ENCODE data around the gene OSM.

The OSM gene

DNA sequence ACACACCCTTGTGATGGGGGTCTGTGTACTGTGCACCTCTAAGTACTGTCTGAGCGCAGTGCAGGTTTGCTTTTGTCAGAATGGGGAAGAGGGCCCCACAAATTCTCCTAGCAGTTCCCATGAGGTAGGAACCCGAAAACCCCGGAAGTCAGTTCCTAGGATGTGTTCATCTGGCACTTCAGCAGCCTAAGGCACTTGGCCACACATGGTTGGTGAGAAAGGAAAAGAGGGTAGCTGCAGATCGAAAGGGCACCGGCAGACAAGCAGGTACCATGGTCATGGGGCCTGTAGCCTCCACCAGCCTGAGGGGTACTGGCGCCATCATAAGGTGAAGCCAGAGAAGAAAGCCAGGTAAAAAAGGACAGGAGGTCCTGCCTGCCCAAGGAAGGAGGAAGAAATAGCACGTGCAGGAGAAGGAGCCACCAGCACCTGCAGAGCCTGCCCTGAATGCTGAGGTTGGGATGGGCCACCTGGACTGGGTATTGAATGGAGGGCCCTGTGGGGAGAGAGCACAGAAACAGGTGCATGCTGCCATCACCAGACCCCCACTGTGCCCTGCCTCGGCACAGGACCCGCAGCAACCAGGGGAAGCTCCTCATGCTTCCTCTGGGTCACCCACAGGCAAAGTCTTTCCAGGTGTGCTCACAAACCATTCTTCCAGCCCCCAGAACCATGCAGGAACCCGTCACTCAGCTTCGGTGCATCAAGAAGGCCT lies 30.8 kb upstream of the OSM start:
- DNase-seq = no peak

DNA sequence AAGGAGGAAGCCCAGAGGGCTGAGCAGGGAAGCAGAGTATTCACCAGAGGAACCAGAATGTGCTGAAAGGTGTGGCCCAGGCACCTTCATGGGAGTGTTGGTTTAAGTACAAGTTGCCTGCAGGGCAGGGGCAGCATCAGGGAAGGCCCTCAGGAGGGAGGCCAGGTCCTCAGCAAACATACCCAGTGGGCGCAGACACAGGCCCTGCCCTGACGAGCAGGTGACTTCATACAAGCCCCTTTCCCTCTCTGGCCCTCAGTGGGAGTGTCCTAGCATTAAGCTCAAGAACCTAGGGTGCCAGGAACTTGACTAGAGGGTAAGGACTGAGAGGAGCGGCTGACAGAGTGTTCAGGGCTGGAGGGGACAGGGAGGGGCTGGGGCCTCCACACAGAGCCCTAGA lies 30.2 kb upstream of the OSM start:
- DNase-seq = no peak

DNA sequence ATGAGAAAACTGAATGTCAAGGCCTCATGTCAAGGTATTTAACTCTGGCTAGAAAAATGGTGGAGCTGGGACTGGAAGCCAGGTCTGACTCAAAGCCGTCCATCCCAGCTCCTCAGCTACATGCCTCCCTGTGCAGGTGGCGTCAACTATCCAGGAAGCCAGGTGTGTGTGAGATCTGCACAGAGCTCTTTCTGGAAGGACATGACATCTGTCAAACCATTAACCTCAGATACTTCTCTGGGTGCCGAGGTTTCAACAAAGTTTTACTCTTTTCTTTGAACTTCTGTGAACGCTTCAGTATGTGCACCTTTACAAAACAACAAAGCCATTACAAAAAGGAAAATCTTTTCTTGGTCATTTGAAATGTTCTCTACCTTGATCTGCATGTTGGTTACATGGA lies 29.7 kb upstream of the OSM start:
- no peak for DNase-seq

DNA sequence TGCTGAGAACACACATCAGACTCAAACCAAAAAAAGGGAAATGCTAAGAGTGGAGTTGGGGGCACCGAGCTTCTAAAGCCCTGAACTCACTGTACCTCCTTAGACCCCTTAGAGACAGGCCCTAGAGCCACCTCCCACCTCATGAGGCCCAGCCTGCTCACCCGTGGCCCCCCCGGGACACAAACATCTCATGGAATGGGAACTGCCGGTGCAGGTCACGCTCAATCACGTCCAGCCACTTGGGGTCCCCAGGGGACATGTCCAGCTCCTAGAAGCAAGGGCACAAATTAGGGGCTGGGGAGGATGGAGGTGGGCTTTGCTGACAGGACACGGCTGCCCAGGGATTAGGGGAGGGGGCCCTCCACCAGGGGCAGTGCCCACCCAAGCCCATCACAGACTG lies 28.9 kb upstream of the OSM start:
- DNase-seq = no peak

DNA sequence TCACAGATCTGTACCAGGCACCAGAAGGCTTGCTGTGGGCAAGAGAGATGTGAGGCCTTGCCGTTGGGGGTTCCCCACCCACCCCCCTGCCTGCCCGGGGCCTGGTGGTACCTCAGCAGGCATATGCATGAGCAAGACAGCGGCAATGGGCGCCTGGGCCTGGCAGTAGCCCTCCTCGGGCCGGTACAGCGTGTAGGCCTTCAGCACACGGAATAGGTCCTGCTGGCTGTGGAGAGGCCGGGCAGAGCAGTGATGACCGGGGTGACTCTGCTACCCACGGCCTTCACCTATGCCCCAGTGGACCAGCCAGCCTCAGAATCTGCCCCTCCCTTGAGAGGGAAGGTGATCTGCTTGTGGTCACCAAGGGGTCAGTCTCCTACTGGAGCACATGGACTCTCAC lies 28.2 kb upstream of the OSM start:
- no peak for DNase-seq

DNA sequence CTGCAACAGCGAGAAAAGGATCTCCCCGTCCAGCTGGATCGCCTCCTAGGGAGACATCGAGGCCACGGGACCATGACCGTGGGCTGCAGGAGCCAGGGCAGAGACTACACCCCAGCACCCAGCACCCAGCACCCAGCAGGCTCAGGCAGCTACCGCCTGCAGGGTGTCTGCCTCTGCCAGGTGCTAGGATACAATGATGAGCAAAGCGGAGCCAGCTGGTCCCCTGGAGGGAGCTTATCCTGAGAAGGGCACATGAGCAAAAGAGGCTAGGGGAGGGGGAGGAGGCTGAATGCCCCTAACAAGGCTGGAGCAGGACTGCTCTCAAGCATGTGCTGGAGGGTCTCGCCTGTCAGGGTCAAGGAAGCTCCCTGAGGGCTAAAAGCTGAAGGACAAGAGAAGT lies 27.4 kb upstream of the OSM start:
- DNase-seq = no peak

DNA sequence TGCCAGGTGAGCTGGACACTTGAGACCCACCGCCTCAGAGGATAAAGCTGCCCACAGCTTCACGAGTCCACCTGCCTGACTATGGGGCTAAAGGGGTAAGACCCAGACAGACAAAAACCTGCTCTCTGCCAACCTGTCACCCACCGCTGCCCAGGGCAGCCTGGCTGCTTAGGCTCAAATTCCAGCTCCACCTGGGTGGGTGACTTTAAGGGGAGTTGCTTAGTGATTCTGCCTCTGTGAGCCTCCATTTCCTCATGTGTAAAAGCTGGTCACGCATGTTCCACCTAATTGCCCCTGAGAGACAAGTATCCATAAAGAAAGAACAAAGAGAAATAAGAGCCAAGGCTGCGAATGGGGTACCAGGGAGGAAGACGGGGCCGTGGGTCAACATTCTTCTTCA lies 26.4 kb upstream of the OSM start:
- DNase-seq = no peak

DNA sequence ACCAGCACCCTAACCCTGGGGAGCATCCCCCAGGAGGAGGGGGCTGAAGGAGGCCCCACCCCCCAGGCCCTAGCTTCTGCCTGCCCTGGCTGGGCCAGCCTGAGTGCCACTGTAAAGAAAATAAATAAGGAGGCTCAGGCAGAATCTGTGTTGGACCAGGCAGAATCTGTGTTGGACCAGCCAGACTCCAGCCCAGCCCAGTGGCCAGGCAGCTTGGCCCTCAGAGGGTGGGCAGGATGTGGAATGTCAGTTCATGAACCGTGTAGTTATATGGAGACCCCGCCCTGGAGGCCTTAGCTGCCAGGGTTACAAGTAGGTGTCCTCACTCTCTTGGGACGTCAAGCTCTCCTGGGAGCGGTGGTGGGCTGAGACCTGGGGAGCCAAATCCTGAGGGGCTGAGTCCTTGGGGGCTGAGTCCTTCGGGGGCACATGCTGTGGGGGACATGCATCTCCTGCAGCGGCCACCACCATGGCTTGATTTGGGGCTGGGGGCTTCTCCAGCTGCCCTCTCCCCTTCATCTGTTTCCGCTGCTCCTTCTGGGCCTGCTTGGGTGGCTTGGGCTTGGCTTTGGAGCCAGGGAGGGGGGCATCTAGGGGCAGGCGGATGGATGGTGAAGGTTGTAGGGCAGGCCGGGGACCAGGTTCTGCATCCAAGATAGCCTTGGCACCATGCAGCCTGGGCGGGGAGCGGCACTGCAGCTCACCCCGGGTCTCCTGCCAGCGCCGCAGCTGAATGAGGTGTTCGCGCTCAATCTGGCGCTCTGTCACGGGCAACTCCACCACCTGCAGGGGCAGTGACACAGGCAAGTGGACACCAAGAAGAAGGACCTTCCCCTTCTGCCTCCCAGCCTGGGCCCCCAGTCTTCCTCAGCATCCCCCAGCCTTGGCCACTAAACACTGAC lies 25.7 kb upstream of the OSM start:
- no peak for DNase-seq

DNA sequence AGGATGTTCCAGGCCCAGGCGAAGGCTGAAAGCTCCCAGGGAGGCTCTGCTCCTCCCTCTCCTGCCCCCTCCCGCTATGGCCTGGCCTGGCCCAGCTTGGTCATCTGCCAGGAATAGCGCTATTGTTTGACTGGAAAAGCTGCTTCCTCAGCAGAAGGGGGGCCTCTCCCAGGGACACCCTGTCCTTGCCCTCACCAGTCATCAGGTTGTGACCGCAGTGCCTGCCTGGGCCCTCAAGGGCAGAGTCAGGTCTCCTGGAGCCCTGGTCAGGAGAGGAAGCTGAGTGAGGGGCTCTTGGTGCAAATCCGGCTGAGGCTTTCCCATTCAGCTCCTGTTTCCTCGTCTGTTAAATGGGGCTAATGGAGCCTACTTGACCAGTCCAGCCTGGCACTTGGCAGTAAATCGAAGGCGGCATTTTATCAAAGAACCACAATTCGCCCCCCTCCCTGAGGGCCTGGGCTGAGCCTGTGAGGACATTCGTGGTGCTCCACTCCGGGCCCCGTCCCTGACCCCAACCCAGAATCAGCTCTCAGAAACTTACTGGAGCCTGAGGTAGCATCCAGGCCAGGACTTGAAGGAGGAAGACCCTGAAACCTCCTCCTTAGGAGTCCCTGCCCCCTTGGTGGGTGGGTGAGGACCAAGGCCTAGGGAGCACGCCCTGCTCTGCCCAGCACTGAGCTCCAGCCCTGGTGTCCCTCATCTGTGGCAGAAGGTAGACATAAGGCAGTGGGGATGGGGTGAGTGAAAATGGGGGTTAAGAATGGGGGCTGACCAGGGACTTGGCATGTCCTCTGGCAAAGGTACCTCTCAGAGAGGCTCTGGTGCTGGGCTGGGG lies 24.6 kb upstream of the OSM start:
- no peak for DNase-seq

DNA sequence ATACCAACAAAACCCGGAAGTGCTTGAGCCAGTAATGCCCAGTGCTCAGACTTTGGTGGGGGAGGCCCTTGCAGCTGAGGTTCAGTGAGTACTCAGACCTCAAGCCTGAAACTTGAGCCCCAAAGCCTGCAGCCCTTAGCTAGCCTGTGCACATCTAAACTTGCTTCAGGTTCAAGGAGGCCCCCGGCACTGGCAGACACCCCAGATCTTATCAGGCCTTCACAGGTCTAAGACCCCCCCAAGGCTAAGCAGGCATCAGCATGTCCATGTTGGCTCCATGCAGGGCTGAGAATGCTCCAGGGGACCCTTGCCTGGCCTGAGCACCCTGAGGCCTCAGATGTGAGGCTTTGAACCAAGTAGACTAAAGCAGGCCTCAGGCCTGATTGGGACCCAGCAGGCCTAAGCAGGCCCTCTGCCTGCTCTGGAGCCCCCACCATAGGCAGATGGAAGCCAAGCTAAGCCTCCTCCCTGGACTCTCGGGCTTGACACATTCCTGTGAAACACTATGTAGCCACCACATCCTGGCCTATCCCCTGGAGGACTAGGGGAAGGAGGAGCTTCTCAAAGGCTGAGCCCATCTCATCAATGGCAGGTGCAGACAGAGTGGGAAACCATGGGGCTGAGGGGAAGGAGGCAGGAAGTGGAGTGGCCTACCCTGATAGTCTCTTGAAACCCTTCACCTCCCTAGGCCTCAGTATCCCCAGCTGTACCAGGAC lies 23.8 kb upstream of the OSM start:
- no peak for DNase-seq

DNA sequence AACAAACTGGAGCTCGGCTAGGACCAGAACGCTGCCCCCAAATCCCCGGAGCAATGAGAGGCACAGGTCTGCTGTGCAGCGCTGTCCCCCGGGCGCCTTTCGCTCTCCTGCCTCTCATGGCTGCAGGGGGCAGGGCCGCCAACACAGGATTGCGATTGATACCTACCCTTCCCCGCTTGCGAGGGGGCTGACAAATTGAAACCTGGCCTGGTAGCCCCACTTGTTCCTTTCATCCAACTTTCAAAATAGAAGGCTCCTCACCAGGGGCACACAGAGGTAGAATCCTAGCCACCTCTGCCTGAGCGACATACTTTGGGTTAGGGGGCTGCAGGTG lies 23.3 kb upstream of the OSM start:
- DNase-seq = no peak

DNA sequence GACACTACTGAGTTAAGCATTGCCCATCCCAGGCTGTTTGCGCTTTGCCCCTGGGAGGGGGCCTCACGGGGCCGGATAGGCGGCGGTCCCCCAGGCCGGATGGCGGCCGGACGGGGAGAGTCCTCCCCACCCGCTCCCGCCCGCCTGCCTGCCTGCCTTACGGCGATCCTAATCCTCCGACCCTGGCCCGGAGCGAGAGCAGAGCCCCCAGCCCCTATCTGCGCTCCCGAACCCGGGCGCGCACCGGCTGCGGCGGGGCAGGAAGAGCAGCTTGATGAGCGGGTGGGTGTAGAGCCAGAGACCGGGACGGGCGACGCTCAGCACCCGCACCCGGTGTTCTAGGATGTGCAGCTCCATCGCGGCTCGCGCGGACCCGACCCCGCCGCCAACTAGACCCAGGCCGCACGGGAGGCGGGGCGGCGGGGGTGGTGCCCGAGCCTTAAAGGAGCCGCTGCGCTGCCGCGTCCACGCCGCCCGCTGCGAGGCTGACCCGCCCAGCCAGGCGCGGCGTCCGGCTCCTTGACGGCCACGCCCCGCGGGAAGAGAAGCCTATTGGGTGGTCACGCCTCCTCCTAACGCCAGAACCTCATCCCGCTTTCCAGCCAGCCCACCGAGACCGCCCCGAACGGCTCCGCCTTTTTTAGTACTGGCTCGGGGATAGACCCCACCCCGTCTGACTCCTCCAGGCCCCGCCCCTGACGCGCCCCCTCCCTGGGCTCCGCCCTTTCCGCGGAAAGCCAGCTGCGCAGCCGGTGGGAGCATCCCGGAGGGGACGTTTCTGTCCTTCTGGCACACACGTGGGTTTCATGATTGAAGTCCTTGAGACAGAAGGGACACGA lies 22.7 kb upstream of the OSM start, which contains the start of gene CASTOR1:
Gene CASTOR1, minus strand, starts transcription at position 365 of the 839 bp plus-strand sequence. Its CDS starts 8 bp downstream, at position 357.
- DNase-seq = peak; percentile 93 to 96

DNA sequence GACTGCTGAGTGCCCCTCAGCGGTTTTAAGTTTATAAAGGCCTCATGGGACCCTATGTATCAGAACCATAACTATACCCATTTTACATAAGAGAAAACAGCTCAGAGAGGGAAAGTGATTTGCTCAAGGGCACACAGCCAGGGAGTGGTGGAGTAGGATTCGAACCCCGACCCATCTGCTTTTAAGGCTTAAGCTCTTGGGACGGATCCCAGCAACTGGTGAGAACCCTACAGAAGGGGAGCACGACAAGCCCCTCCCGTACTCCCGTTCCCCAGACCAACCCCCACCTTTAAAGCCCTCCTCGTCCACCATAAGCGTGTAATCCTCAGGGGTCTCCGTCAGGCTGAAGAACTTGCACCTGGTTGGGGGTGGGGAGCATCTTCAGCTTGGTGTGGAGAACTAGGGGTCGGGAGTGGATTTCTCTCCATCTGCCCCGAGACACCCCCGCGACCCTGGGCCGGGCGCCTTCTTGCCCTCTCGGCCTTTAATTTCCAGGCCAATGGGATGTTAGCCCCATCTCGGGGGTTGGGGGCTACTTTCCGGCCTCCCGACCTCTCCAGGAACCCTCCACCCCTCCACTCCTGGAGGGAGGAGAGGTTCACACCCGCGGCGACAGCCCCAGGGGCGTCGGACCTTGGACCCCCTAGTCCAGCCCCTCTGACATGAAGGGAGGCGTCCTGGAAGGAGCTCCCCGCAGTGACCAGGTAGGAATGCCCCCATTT lies 21.9 kb upstream of the OSM start:
- DNase-seq = no peak

DNA sequence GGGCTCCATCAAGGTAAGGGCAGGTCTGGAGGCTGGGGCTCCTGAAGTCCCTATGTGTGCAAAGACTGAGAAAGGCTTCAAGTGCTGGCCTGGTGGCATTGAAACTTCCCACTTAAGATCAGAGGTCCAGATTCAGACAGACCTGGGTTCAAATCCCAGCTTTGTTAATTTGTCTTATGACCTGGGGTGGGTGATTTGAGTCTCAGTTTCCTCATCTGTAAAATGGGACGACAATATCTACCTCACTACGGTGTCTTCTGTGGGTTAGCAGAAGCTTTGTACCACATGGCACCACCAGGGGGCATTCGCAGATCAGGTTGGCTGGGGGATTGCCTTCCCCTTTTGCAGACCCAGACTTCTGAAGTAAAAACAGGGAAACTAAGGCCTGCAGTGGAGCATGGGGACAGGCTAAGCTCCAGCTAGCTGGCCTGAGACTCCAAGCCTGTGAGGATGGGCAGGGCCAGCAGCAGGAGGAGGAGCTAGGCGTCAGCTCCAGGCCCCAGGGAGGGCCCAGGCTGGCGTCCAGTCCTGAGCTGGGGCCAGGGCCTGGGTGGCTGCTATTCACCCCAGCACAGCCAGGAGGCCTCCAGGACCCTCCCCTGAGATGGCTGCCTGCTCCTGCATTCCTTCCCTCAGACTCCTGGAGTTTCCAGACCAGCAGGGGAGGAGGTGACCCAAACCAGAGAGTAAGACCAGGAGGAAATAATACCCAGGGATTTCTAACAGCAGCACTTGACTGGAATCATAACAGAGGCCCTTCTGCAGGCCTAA lies 21.2 kb upstream of the OSM start:
- peak; percentile 93 for DNase-seq

DNA sequence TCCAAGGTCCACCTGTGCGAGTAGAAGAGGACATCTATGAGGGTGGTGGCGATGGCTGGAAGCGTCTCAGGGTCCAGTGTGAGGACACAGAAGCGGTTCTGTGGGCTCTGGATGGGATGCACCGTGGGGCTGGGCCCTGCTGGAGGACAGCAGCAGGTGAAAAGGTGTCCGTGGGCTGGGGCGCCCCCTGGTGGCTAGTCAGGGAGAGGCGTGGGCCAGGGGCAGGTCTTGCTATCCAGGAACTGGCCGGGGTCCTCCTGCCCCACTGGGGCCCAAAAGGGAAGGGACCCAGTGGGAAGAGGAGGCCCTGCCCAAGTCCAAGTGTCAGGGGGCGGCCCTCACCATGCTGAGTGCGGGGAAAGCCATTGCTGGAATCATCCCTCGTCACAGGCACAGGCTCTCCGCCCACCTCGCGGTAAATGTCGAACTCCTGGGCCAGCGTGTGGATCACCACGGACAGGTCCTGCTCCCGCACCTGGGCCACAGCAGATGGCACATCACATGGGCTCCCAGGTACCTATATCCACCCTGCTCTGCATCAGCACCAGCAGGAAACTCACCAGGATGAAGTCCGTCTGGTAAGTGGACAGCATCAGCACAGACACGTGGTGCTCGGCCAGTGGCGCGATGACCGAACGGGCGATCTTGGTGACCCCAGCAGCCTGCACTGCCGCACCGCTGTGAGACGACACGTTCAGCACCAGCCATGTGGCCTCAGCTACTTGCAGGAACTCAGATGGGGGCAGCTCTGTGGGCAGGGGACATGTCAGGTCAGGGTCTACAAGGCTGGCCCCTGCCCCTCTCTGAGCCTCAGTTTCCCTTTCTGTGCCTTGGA lies 20.4 kb upstream of the OSM start:
- peak; percentile 93 to 94 for DNase-seq

DNA sequence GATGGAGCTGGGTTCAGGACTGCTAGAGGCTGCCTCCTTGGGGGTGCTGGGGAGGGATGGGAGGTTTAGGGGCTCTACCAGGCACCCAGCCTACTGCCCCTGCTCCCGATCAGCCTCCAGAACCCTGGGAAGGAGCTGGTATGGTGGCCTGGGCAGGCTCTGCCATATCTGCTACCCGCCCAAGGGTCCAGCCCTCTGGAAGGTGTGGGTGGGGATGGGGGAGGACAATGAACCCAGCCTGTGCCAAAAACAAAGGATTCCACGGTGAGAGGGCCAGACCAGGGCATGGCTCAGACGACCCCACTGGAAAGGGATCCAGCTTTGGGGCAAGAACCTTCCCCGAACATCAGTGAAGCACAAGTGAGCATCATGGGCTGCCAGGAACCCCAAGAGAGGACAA lies 19.7 kb upstream of the OSM start:
- no peak for DNase-seq

DNA sequence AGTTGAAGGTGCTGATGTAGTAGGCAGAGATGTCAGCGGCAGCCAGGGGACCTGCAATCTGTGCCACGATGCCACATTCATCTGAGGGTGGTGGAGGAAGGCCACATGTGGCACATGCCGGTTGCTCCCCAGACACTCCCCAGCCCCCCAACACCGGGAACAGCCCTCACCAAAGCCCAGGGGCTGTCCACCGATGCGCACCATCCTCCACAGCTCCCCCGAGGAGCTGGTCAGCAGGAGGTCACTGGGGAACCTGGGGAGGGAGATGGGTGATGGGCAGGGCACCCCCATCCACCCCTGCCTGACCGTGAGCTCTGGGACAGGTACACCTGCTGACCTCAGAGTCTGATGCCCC lies 19.2 kb upstream of the OSM start:
- no peak for DNase-seq

DNA sequence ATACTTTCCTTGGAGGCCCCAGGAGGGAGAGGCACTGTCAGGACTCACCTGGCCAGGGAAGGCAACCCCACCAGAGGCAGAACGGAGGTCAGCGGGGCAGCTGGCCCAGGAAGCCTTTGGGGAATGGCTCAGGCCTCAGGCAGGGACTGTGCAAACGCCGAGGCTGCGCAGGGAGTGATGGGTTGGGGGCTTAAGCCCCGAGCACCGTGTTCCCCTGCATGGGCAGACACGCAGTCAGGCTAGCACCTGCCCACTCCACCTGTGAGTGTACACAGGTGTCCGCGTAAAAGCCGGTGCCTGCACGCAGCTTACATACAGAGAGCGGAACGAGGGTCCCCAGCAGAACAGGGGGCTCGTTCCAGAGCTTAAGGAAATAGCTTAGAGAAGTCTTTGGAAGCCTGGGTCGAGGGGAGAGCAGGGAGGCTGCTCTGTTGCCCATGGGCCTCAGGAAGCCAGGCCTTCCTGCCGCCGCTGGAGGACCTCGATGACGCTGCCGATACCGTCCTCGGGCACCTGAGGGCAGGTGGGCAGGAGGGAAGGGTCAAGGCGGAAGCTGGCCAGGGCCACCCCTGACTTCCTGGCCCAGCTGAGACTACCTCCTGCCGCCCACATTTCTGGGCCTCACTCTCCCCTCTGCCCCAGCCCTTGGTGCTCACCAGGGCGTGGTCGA lies 18.7 kb upstream of the OSM start:
- no peak for DNase-seq

DNA sequence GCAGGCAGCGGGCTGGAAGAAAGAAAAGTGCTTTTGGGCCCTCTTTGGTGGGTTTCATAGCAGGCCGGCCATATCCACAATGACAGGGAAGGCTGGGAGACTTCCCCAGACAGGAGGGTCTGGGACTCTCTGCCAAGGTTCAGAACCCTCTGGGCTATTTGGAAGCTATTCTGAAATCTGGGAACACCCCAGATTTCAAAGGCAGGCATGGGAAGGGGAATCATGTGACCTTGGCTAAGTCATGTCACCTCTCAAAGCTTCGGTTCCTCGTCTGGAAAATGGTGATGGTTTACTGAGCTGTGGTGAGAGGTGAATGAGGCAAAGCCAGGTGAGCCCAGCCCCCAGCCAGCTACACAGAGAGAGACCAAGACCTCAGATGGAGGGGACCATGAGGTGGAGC lies 18.0 kb upstream of the OSM start:
- no peak for DNase-seq
